SK-N-SH (cell line): ENCODE data around the gene NDST4. TPM values are rescaled to one million over a fixed set of nuclear protein-coding genes. Genes with fewer than 3 reads are reported as not detected.
"Not testable (repeated sequence)": the region's sequence is repeated elsewhere in the genome, so short reads cannot be mapped to it uniquely, and the experiment has no call there.

Experiments used
- CTCF ChIA-PET: fragments of 300-600, 350-600 bp; formaldehyde crosslinking; extraction: SDS; loops from one replicate; lab custom pipeline; 2021; lab: Yijun Ruan, JAX
- POLR2A ChIA-PET: fragments of 350-600 bp; sonication (Branson Sonifier 250); formaldehyde crosslinking; extraction: SDS; loops from one replicate; lab custom pipeline; 2020; ENCODE audit warnings: antibody characterized with exemption, inconsistent platforms; lab: Yijun Ruan, JAX
- DNase-seq: peaks from one replicate; pipeline ENCODE4 v3.0.0; 2012
- H2AFZ ChIP-seq: fragments of 200-600 bp; sonication (generic); 2 replicates; pipeline ENCODE4 v1.8.1; 2016; ENCODE audit warnings: antibody characterized with exemption, mild to moderate bottlenecking, low read depth
- H3F3A ChIP-seq: fragments of 200-600 bp; sonication (generic); replicated peaks from 2 replicates; pipeline ENCODE3; 2016; ENCODE audit warnings: antibody characterized with exemption, mild to moderate bottlenecking; ENCODE audit not compliant: insufficient read depth
- H3K27ac ChIP-seq, 2 experiments: fragments of 200-500 bp in 1 of 2; fragments of 200-600 bp in 1 of 2; sonication (Bioruptor generic) in 1 of 2; sonication (generic), shearing (Covaris generic) in 1 of 2; 2 replicates each; pipeline versions ENCODE4 v1.5.1 to v1.6.1; 2014 to 2016; ENCODE audit warnings: low read depth in 2 of 2, inconsistent platforms in 1 of 2, low read length in 1 of 2, mild to moderate bottlenecking in 1 of 2, mixed read lengths in 1 of 2
- H3K27me3 ChIP-seq: fragments of 200-600 bp; sonication (generic), shearing (Covaris generic); 2 replicates; pipeline ENCODE4 v1.6.1; 2016; ENCODE audit warnings: mixed run types; ENCODE audit not compliant: insufficient read depth
- H3K36me3 ChIP-seq, 2 experiments: fragments of 200-500 bp in 1 of 2; fragments of 200-600 bp in 1 of 2; sonication (Bioruptor generic) in 1 of 2; sonication (generic) in 1 of 2; replicated peaks in 1 of 2; 2 replicates each; pipeline versions ENCODE3 to v1.5.1; 2014 to 2016; ENCODE audit warnings: low read length in 1 of 2, mild to moderate bottlenecking in 1 of 2; ENCODE audit not compliant: insufficient read depth in 2 of 2, control insufficient read depth in 1 of 2
- H3K4me1 ChIP-seq, 2 experiments: fragments of 200-500 bp in 1 of 2; fragments of 200-600 bp in 1 of 2; sonication (Bioruptor generic) in 1 of 2; sonication (generic), shearing (Covaris generic) in 1 of 2; 2 replicates each; pipeline versions ENCODE4 v1.5.1 to v1.6.1; 2014 to 2016; ENCODE audit warnings: low read depth in 1 of 2, low read length in 1 of 2, mixed run types in 1 of 2; ENCODE audit not compliant: insufficient read depth in 2 of 2, control insufficient read depth in 1 of 2
- H3K4me2 ChIP-seq: fragments of 200-600 bp; sonication (generic), shearing (Covaris generic); 2 replicates; pipeline ENCODE4 v1.6.1; 2017; ENCODE audit warnings: mixed run types
- H3K4me3 ChIP-seq, 2 experiments: fragments of 200-500 bp in 1 of 2; fragments of 200-600 bp in 1 of 2; sonication (Bioruptor generic) in 1 of 2; sonication (generic), shearing (Covaris generic) in 1 of 2; 2 replicates each; pipeline versions ENCODE4 v1.5.1 to v1.8.1; 2014 to 2016; ENCODE audit warnings: low read depth in 2 of 2, inconsistent platforms in 1 of 2, low read length in 1 of 2, mild to moderate bottlenecking in 1 of 2, mixed read lengths in 1 of 2, moderate library complexity in 1 of 2
- H3K79me2 ChIP-seq: fragments of 200-600 bp; sonication (generic); 2 replicates; pipeline ENCODE4 v1.8.1; 2017; ENCODE audit warnings: mild to moderate bottlenecking; ENCODE audit not compliant: insufficient read depth
- H3K9ac ChIP-seq: fragments of 200-600 bp; sonication (generic); 2 replicates; pipeline ENCODE4 v1.6.1; 2017; ENCODE audit warnings: mixed run types
- H3K9me2 ChIP-seq: fragments of 200-600 bp; sonication (generic); 2 replicates; pipeline ENCODE4 v1.6.1; 2017; ENCODE audit warnings: mixed run types
- H3K9me3 ChIP-seq: fragments of 200-600 bp; sonication (generic); 2 replicates; pipeline ENCODE4 v1.6.1; 2017; ENCODE audit warnings: mixed run types, mild to moderate bottlenecking, moderate library complexity
- H4K20me1 ChIP-seq: fragments of 200-600 bp; sonication (generic); 2 replicates; pipeline ENCODE4 v1.6.1; 2017; ENCODE audit warnings: mild to moderate bottlenecking, mixed run types; ENCODE audit not compliant: insufficient read depth
- FOXM1 ChIP-seq: IDR thresholded peaks from 2 replicates; pipeline ENCODE4 v1.4.0; 2012; ENCODE audit warnings: low read depth, mild to moderate bottlenecking
- GABPA ChIP-seq: IDR thresholded peaks from 2 replicates; pipeline ENCODE4 v1.4.0; 2012; ENCODE audit warnings: low read depth, mild to moderate bottlenecking
- JUND ChIP-seq: IDR thresholded peaks from 2 replicates; pipeline ENCODE4 v1.4.0; 2012
- POLR2AphosphoS5 ChIP-seq: IDR thresholded peaks from 2 replicates; pipeline ENCODE4 v1.6.1; 2012; ENCODE audit warnings: low read depth, low read length
- REST ChIP-seq: IDR thresholded peaks from 2 replicates; pipeline ENCODE4 v1.6.1; 2012; ENCODE audit warnings: mild to moderate bottlenecking, low read depth, low read length, moderate library complexity
- SMC3 ChIP-seq: IDR thresholded peaks from 2 replicates; pipeline ENCODE4 v1.6.1; 2012; ENCODE audit warnings: low read depth, low read length, improper control_type of control experiment
- TEAD4 ChIP-seq: IDR thresholded peaks from 2 replicates; pipeline ENCODE4 v1.4.0; 2012; ENCODE audit warnings: mild to moderate bottlenecking, borderline replicate concordance; ENCODE audit not compliant: insufficient read depth
- WGBS: methylation state at CpG from one replicate; pipeline ENCODE4 v1.1.6; 2017; ENCODE audit warnings: low lambda C conversion rate; 5-methylcytosine and 5-hydroxymethylcytosine counted together
- polyA plus RNA-seq, 3 experiments: library from polyadenylated mRNA; depleted of rRNA; stranded (reverse); fragments of >200 nt; gene quantifications; 2 replicates each; pipeline ENCODE4 v1.2.3, GENCODE V29; 2012
- TF ChIP-seq, protein P1 (sequence below): IDR thresholded peaks from 2 replicates; pipeline ENCODE4; 2012

The NDST4 gene
- polyA plus RNA-seq, 1 of the 3 experiments (the other 2 are of a cell fraction), result not detected

DNA sequence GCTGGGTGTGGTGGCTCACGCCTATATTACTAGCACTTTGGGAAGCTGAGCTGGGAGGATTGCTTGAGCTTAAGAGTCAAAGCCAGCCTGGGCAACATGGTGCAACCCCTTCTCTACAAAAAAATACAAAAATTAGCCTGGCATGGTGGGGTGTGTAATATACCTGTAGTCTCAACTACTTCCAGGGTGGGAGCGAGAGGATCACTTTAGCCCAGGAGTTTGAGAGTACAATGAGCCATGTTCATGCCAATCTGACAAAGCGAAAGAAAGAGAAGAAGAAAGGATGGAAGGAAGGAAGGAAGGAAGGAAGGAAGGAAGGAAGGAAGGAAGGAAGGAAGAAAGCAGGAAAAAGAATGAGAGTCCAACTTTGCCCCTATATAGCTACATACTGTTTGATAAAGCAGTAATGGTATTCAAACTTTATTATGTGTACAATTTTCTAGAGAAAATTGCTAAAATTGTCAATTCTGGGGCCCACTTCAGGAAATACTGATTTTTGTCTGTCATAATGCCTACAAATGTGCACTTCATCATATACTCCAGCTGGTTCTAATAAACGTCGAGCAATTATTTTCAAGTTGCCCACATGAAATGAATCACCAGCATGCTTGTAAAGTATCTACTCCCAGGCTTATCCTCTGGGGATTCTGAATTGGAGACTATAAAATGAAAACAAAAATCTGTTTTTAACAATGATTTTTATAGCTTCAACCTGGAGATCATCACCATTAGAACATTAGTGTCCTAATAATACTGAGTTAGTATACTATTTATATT is 132.3 kb downstream of the NDST4 start:
- Histone ChIP-seq H3K9me2 (no peaks in the 10 kb centered on the region), H3K9ac (no peak overlapping the region), H2AFZ (no peak overlapping the region), H3K27me3 (no peaks in the 10 kb centered on the region), H3K4me3 (no peak overlapping the region)
- CTCF ChIA-PET, result no interaction called here
- TF ChIP-seq GABPA (no peak), POLR2AphosphoS5 (no peak), TEAD4 (no peak), JUND (no peak), FOXM1 (no peak), SMC3 (no peak), REST (no peak)
- TF ChIP-seq, protein P1, sequence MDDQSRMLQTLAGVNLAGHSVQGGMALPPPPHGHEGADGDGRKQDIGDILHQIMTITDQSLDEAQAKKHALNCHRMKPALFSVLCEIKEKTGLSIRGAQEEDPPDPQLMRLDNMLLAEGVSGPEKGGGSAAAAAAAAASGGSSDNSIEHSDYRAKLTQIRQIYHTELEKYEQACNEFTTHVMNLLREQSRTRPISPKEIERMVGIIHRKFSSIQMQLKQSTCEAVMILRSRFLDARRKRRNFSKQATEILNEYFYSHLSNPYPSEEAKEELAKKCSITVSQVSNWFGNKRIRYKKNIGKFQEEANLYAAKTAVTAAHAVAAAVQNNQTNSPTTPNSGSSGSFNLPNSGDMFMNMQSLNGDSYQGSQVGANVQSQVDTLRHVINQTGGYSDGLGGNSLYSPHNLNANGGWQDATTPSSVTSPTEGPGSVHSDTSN, result no peak
- TF ChIP-seq, all 33 proteins: peak for 0
- Histone ChIP-seq H3K27ac (no peak overlapping the region), H3K79me2 (no peaks in the 10 kb centered on the region), H3K36me3 (no peaks in the 10 kb centered on the region), H3F3A (no peaks in the 10 kb centered on the region), H4K20me1 (no peaks in the 10 kb centered on the region), H3K4me2 (no peak overlapping the region), H3K9me3 (no peaks in the 10 kb centered on the region), H3K4me1 (no peaks in the 10 kb centered on the region; a peak in 1 of 4 replicates)
- POLR2A ChIA-PET, result no interaction called here
- WGBS, result 31% methylated on average over 5 of the region's 5 CpGs
- no peak for DNase-seq

- H3K9ac ChIP-seq, H3K27ac ChIP-seq, H3F3A ChIP-seq, H3K4me3 ChIP-seq, H3K9me2 ChIP-seq, CTCF ChIA-PET, DNase-seq, H3K27me3 ChIP-seq, H2AFZ ChIP-seq, H3K9me3 ChIP-seq, POLR2A ChIA-PET, H4K20me1 ChIP-seq, H3K4me2 ChIP-seq, H3K4me1 ChIP-seq, H3K79me2 ChIP-seq, H3K36me3 ChIP-seq: not testable (repeated sequence)
- WGBS, result 43% methylated on average over 7 of the region's 7 CpGs
Observed at GRCh38 chr4:114980399-114980798, 133.0 kb downstream of the NDST4 start.
